HepG2 (cell line): ENCODE results near the gene ZFAND6. TPM values are rescaled to one million over a fixed set of nuclear protein-coding genes. Genes with fewer than 3 reads are reported as not detected.

Source experiments
- BCL3 ChIP-seq: sonication (generic); formaldehyde crosslinking; IDR thresholded peaks from 2 replicates; pipeline ENCODE4 v1.5.1; 2020; ENCODE audit warnings: mild to moderate bottlenecking, missing genetic modification reagents, moderate library complexity
- CTCF ChIP-seq: sonication (generic); formaldehyde crosslinking; IDR thresholded peaks from 2 replicates; pipeline ENCODE4 v1.5.0; 2020; ENCODE audit warnings: mild to moderate bottlenecking, missing genetic modification reagents, moderate library complexity
- ELK4 ChIP-seq: sonication (generic); formaldehyde crosslinking; IDR thresholded peaks from 2 replicates; pipeline ENCODE4 v1.9.0; 2021; ENCODE audit warnings: missing genetic modification reagents, borderline replicate concordance
- ERF ChIP-seq: IDR thresholded peaks from 2 replicates; pipeline ENCODE4 v1.6.1; 2018; ENCODE audit warnings: missing biosample characterization, missing genetic modification reagents
- GABPA ChIP-seq, 2 experiments: IDR thresholded peaks; 2 replicates each; pipeline ENCODE4 v1.6.1; 2011 to 2016; ENCODE audit warnings: low read depth in 2 of 2, low read length in 1 of 2, missing biosample characterization in 1 of 2, missing genetic modification characterization in 1 of 2
- GTF2F1 ChIP-seq: fragments of 150-350 bp; IDR thresholded peaks from 2 replicates; pipeline ENCODE4 v1.6.1; 2014; ENCODE audit warnings: low read length
- MTA1 ChIP-seq: sonication (generic); formaldehyde crosslinking; IDR thresholded peaks from 2 replicates; pipeline ENCODE4 v1.4.0; 2020; ENCODE audit warnings: missing genetic modification reagents, mild to moderate bottlenecking, borderline replicate concordance
- RXRA ChIP-seq: sonication (generic); formaldehyde crosslinking; IDR thresholded peaks from 2 replicates; pipeline ENCODE4 v1.5.1; 2020; ENCODE audit warnings: missing genetic modification reagents
- RXRB ChIP-seq: IDR thresholded peaks from 2 replicates; pipeline ENCODE4 v1.6.1; 2016; ENCODE audit warnings: borderline replicate concordance, missing genetic modification reagents, missing compliant biosample characterization
- SALL1 ChIP-seq: sonication (generic); formaldehyde crosslinking; IDR thresholded peaks from 2 replicates; pipeline ENCODE4 v1.8.0; 2022; ENCODE audit warnings: mild to moderate bottlenecking, missing genetic modification reagents
- SALL2 ChIP-seq: sonication (generic); formaldehyde crosslinking; IDR thresholded peaks from 2 replicates; pipeline ENCODE4 v1.8.1; 2023; ENCODE audit warnings: mild to moderate bottlenecking, missing genetic modification reagents, inconsistent platforms
- UBTF ChIP-seq: sonication (generic); formaldehyde crosslinking; IDR thresholded peaks from 2 replicates; pipeline ENCODE4 v1.4.0; 2020; ENCODE audit warnings: mild to moderate bottlenecking, missing genetic modification reagents
- ZFP36 ChIP-seq: fragments of 150-350 bp; IDR thresholded peaks from 2 replicates; pipeline ENCODE4 v1.6.1; 2018; ENCODE audit warnings: borderline replicate concordance, low read length, low read depth; ENCODE audit not compliant: partially characterized antibody
- ZKSCAN1 ChIP-seq: fragments of 150-350 bp; IDR thresholded peaks from 2 replicates; pipeline ENCODE4 v1.6.1; 2014; ENCODE audit warnings: low read length
- ZNF235 ChIP-seq: sonication (generic); formaldehyde crosslinking; IDR thresholded peaks from 2 replicates; pipeline ENCODE4 v1.8.1; 2023; ENCODE audit warnings: mild to moderate bottlenecking, missing genetic modification reagents, borderline replicate concordance
- ZNF446 ChIP-seq: sonication (generic); formaldehyde crosslinking; IDR thresholded peaks from 2 replicates; pipeline ENCODE4 v1.5.0; 2020; ENCODE audit warnings: mild to moderate bottlenecking, missing genetic modification reagents
- ZNF451 ChIP-seq: sonication (generic); formaldehyde crosslinking; IDR thresholded peaks from 2 replicates; pipeline ENCODE4 v1.5.0; 2020; ENCODE audit warnings: mild to moderate bottlenecking, missing genetic modification reagents
- ZNF468 ChIP-seq: sonication (generic); formaldehyde crosslinking; IDR thresholded peaks from 2 replicates; pipeline ENCODE4 v1.8.0; 2022; ENCODE audit warnings: mild to moderate bottlenecking, moderate library complexity, missing genetic modification reagents
- polyA plus RNA-seq, 8 experiments: library from polyadenylated mRNA; depleted of rRNA in 3 of 8; stranded (reverse) in 7 of 8; unstranded in 1 of 8; fragments of >200 nt; fragmentation: Illumina TruSeq in 4 of 8; extraction: Trizol in 4 of 8; gene quantifications; 2 replicates each; pipeline versions ENCODE4 v1.2.1 to v1.2.3, GENCODE V29; 2011 to 2016; ENCODE audit warnings: low read depth in 4 of 8, missing spikeins in 1 of 8, mixed read lengths in 1 of 8; ENCODE audit not compliant: insufficient read depth in 1 of 8
- total RNA-seq, 5 experiments: library from RNA; depleted of rRNA; stranded (reverse); fragments of >200 nt; fragmentation: Illumina TruSeq; extraction: Trizol; gene quantifications; 2 replicates each; pipeline ENCODE4 v1.2.3, GENCODE V29; 2016; ENCODE audit warnings: low read depth in 1 of 5

The ZFAND6 gene
- total and polyA plus RNA-seq, 2 of the 13 experiments (the other 11 are each of a cell fraction or from before 2014, with no cell fraction given), result 84.2 to 115 TPM

- TF ChIP-seq ZNF446 (0 out of 2 replicates have a peak, but pooled peaks have one; percentile 33), ZNF451 (CRISPR knock-in tag) (no peak), MTA1 (CRISPR knock-in tag) (0 out of 2 replicates have a peak, but pooled peaks have one; percentile 54), ZKSCAN1 (no peak), BCL3 (CRISPR knock-in tag) (peak; percentile 60; the same call in 1 of the 2 replicates), SALL1 (CRISPR knock-in tag) (peak; percentile 49; the same call in 1 of the 2 replicates), ERF (CRISPR knock-in tag) (peak; percentile 53; the same call in 1 of the 2 replicates), ELK4 (no peak), CTCF (no peak; the same call in none of the 2 replicates), GTF2F1 (0 out of 2 replicates have a peak, but pooled peaks have one; percentile 14), UBTF (CRISPR knock-in tag) (peak; percentile 47; the same call in 1 of the 2 replicates), RXRA (CRISPR knock-in tag) (peak; percentile 71), ZNF235 (CRISPR knock-in tag) (no peak), SALL2 (CRISPR knock-in tag) (no peak), GABPA (IDR thresholded peaks at IDR 0.05; ENCODE audit: low read depth, low read length) (no peak), GABPA (CRISPR knock-in tag; IDR thresholded peaks at IDR 0.05; ENCODE audit: low read depth) (peak; percentile 8; the same call in 1 of the 2 replicates), ZFP36 (no peak), RXRB (CRISPR knock-in tag) (peak; percentile 48), ZNF468 (CRISPR knock-in tag) (no peak)
Observed at GRCh38 chr15:80058851-80059785, at the start of gene ZFAND6 (continued).
